ENCODE results near the gene ACR.

The ACR gene

DNA sequence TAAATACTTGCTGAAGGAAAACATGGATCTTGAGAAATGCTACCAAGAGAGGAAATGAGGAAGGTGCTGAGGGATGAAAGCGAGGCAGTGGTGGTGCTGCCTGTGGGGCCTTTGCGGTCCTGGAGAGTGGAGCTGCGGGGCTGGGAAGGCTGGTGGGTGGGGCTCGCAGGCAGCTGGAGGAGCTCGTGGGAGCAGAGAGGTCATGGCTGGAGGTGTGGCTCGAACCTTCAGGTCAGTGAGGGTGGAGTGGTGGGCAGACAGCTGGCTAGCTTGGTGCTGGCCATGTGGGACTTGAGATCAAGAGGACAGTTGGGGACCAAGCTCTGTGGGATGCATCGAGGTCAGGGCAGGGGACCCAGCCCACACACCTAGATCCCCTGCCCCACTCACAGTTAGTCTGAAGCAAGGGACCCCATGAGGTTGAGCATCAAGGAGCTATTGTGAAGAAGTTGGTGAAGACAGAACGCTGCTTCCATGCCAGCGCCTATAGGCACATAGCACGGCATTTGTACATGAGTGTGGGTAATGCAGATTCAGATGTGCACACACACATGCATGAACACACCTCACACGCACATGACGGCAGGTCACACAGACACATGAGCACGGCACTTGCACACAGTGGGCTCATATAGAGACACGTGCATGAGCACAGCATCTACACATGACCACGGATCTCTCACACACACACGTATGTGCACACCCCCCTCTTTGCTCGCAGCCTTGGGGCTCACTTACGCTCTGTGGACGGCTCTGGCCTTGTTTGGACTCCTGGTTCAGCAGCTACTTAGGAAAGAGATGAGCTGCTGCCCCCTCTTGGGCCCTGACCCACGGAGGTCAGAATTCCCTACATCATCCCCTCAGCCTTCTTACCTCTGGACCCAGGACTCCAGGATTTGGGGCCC is 34.9 kb upstream of the ACR start:
- DNase-seq, result no peak

DNA sequence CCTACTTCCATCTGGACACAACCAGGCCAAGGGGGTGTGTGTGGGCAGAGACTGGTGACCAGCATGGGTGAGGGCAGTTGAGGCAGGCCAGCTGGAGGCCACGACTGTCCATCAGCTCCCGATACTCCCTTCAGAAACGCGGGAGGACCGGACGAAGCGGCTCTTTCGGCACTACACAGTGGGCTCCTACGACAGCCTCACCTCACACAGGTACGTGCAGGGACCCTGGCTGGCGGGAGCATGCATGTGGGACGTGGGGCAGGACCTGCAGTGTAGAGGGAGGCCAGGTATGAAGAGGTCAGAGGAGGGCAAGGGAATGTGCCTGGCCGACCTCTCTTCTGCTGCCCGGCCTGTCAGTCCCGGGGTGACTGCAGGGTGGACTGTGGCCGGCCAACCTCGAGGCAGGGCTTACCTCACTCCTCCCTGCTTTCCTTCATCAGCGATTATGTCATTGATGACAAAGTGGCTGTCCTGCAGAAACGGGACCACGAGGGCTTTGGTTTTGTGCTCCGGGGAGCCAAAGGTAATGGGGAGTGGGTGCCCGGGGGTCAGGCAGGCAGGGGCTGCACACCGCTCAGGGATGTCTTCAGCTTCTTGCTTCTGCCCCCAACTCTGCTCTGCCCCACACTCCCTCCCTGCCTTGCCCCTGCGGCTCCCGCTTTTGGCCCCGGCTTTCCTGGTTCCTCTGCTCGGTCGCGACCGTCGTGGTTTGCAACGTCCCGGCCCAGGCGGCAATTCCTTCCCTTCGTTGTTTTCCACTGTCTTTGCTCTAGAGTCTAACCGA is 34.1 kb upstream of the ACR start:
- no peak for DNase-seq

DNA sequence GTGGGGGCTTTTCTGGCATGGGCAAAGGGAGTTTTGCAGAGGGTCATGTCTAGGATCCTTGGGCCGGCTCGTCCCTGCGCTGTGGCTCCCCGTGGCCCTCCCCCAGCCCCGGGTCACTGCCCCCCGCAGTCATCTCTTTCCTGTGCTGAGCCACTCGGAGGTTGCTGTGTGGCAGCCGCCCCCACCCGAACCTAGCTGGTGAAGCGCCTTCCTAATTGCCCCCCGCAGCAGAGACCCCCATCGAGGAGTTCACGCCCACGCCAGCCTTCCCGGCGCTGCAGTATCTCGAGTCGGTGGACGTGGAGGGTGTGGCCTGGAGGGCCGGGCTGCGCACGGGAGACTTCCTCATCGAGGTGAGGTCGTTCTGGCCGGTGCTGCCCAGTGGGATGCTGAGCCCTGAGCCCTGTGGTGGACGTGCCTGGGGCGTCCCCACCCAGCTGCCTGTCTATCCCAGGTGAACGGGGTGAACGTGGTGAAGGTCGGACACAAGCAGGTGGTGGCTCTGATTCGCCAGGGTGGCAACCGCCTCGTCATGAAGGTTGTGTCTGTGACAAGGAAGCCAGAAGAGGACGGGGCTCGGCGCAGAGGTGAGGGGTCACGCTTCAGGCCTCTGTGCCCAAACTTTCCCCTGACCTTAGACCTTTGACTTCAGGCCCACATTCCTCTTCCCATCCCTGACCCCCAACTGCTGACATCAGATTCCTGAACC is 33.3 kb upstream of the ACR start:
- DNase-seq, result no peak

DNA sequence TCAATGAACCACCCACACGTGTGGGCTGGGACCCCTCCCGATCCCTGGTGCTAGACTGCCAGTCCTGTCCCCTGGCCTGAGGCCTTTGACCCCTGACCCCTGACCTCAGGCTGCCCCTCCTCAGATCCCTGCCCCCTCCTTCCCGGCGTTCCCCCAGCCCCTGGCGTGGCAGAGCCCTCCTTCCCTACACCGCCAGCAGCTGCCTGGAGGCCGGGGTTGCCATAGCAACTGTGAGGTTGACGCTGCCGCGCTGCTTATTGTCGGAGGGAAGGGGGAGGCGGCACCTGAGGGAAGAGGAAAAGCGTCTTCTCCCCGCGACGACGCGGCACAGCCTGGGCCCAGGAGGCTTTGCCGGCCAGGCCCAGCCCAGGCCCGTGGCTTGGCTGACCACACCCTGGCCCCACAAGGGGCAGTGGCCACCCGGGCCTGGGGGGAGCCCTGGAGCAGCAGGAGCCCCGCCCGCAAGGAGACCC is 32.7 kb upstream of the ACR start:
- DNase-seq, result no peak

DNA sequence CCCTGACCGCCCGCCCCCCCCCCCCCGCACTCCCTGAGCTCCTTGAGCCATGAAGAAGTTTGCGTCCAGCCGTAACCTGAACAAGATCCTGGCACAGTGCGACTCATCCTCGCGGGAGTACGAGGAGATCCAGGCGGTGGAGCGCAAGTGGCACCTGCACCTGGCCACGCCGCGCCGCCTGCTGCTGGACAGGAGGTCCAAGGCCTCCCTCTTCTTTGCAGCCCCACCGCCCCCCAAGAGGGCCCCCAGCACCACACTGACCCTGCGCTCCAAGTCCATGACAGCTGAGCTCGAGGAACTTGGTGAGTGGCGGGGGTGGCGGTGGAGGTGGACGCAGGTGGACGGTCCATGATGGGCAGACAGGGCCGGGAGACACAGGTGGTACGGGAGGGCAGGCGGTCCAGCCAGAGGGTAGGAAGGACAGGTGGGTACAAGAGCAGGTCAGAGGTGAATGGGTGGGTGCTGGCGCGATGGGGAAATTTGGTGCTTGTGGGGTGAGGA is 32.1 kb upstream of the ACR start:
- DNase-seq, result no peak

DNA sequence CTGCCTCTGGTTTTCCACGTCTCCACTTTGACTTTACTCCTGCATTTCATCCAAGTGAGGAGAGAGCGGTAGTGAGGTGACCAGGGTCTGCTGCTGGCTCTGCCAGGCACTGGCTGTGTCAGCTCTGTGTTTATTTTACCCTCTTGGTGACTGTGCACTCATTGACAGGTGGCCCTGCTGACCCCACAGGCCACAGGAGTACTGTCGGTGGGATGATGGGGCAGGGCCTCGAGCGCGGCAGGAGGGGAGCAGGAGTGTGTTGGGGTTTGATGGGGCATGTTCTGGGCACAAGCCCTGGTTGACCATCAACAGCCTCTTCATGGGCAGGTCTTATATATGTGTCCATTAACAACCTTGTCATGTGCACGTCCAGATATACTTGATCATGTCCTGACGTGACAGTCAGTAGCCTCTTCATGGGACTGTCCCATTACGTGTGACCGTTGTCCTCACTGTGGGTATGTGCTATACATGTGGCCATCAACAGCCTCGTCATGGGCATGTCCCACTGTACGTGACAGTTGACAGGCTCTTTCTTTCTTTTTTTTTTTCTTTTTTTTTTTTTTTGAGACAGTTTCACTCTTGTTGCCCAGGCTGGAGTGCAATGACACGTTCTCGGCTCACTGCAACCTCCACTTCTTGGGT is 31.4 kb upstream of the ACR start:
- no peak for DNase-seq

DNA sequence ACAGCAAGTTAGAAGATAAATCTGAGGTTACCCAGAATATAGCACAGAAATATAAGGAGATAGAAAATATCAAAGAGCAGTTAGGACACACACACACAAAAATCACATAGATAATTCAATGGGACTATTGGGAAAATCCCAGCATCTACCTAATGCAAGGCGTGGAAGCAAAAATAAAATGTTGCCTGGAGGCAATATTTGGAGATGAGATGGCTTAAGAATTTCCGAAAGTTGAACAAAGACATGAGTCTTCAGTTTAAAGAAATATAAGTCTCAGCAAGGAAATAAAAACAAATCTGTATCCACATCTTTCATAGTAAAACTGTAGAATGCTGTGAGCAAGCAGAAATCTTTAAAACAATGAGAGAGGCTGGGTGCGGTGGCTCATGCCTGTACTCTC is 29.5 kb upstream of the ACR start:
- DNase-seq, result no peak

DNA sequence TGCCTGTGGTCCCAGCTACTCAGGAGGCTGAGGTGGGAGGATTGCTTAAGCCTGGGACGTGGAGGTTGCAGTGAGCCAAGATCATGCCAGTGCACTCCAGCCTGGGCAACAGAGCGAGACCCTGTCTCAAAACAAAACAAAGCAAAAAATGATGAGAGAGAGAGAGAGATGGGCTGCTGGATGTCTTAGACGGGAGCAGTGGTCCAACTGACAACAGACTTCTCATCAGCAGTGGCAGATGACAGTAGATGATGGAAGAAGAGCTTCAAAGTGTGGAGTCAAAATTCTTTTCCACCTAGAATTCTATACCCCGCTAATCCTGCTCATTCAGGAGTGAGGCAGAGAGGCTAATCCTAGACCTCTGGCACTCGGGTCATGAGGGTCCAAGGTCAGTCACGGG is 29.0 kb upstream of the ACR start:
- no peak for DNase-seq

DNA sequence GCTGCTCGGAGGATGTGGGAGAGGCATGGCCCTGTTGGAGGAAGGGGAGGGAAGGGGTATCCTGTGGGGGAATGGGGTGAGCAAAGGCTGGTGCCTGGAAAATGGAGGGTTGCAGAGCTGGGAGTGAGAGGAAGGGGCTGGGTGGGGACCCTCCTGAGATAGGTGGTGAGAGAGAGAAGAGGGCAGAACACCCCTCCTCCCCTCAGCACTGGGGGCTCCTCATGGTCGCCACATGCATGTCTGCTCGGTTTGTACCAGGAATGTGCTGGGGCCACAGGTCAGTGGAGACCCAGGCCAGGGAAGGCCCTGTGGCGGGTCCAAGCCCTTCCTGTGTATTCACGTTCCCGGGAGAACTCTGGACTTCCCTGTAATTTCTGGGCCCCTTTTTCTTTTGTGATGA is 27.8 kb upstream of the ACR start:
- DNase-seq, result no peak

DNA sequence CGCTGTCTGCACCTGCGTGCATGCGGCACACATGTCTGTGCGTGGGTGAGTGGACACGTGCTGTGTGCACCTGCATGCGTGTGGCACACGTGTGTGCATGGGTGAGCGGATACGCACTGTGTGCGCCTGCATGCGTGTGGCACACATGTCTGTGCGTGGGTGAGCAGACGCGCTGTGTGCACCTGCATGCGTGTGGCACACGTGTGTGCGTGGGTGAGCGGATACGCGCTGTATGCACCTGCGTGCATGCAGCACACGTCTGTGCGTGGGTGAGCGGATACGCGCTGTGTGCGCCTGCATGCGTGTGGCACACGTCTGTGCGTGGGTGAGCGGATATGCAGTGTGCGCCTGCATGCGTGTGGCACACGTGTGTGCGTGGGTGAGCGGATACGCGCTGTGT is 27.1 kb upstream of the ACR start:
- DNase-seq, result no peak

DNA sequence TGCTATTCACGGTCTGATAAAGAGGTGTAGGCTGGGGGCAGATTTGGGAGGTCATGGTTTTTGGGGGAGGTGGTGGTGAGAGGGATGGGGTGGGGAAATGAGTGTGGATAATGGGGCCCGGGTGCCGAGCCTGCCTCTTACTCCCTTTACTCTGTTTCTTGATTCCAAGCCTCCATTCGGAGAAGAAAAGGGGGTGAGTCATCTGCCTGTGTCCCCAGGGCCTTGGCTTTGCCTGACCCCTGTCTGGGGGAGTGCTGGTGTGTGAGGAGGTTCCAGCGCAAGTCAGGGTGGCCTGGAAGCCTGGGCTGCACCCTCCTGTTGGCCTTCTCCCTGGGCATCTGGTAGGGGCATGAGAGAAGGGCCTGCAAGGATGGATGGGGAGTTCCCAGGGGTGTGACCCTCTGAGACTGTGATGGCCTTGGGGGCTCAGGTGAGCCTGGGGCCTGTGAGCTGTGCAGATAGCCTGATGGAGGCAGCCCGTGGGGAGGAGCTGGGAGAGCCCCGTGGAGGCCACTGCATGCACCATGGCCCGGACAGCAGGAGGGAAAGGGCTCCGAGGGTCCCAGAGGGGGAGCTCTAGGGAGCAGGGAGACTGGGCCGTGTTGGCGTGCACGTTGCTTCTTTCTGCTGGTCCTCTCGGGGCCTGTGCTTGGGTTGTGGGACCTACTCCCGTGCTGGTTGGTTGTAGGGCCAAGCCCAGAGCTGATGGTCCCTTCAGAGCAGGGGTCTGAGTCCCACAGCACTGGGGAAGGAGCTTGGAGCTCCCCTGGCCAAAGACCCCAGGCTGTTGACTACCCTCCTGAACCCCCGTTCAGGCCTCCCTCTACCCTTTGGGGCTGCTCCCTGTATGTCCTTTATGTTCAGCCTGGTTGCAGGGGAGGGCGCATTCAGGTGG is 26.3 kb upstream of the ACR start:
- no peak for DNase-seq

DNA sequence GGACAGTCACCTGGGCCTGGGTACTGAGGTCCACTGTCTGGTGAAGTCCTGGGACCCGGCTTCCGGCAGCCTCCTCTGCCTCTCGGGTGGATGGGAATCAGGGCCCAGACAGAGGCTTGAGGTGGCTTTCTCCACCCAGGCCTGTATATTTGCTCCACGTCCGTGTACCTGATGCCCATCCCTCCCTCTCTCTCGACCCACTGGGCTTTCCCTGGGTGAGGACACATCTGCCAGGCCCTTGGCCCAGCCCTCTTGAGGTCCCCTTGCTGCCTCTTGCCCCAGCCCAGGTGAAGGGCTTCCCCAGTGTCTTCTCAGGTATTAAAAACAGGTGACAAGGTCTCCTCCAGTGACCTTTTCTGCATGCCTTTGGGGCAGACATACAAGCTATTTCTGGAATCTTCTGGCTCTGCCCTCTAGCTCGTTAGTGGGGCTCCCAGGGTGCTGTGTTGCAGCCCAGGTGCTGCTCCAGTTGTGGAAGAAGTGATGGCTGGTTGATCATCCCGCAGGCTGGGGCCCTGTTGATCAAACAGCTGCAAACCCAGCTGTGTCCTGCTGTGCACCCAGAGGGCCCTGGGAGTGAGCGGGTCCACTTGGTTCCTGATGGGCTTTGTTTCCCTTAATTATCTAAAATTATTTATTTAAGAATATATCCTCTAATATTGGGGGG is 25.5 kb upstream of the ACR start:
- no peak for DNase-seq

DNA sequence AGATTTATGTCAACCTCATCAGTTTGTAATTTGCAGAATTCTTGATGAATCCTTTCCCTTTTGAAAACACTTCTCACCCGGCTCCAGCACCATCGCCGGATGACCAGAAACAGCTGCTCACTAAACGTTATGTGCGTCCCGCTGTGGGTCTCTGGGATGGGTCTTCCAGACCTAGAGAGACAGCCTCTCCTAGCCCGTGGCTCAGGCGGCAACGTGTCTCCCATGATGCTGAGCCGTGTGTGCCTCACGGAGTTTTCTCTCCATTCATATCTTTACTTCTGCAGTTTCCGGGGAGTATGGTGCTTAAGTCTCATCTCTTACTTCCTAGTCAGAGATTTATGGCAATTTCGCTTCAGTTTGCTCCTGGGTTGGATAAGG is 25.0 kb upstream of the ACR start:
- DNase-seq, result no peak

DNA sequence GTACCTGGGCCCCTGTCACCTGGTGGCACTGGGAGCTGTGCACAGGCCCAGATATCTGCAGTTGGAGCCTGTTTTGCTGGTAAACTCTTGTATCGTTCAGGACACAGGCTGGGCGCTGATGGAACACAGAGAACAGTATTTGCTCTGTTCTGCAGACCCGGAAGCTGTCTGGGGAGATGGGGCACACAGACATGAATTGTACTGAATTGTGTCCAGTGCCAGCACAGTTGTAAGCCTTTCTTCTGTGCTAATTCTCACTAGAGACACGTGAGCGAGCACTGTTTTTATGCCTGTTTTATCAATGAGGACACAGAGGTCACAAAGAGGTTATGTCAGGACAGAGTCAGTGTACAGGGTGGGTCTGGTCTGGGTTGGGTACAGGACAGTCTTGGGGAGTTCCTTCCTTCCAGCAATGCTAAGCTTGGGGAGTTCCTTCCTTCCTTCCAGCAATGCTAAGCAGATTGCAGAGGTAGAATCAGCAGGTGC is 24.4 kb upstream of the ACR start:
- no peak for DNase-seq

DNA sequence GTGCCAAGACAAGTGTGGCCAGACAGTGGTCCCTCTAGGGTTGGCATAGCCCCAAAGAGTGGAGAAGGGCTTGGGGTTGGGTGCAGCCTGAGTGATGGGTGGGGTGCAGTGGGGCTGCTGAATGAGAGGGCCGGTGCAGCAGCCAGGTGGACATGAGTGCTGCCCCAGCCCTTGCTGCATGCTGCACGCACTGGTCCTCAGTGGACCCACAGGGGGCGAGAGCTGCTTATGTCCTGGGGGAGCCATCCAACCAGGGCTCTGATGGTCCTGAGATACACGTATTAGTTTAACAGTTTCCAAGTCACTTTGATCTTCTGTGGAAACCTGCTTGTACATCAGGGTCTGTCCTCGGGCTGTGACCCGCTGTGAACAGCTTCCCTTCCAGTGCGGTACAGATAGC is 23.9 kb upstream of the ACR start:
- no peak for DNase-seq

DNA sequence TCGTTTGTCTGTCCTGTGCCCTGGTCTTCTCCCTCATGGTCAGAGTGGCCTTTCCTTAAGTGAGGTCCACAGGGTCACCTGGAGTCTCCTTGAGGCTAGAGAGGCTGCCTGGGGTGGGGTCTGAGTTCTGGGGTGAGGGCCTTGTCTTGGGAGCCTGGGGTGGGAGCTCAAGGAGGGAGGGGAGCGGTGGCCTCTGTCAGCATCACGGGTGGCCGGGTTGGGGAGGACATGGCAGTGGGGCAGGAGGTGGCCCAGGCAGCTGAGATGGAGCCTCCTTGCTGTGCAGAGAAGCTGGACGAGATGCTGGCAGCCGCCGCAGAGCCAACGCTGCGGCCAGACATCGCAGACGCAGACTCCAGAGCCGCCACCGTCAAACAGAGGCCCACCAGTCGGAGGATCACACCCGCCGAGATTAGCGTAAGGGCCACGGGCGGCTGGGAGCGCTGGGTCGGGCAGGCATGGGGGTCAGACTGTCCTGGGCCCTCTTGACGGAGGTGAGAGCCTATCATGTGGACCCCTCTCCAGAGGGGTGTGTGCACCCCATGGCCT is 23.3 kb upstream of the ACR start:
- DNase-seq, result no peak

DNA sequence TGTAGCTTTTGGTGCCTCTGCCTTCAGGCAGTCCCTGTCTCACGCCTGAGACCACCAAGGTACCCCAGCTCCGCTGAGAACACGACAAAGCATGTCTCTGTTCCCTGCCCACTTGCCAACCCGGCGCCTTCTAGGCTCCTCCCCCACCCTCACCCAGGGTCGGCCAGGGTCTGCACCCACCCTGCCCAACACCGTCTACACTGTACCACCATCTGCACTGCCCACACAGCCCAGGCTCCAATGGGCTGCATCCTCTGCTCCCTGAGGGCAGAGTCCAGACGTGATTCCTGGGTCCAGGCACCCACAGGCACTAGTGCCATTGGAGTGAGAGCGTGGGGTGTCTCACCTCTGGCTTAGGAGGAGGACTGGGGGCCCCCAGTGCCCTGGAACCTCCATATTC is 22.8 kb upstream of the ACR start:
- no peak for DNase-seq

DNA sequence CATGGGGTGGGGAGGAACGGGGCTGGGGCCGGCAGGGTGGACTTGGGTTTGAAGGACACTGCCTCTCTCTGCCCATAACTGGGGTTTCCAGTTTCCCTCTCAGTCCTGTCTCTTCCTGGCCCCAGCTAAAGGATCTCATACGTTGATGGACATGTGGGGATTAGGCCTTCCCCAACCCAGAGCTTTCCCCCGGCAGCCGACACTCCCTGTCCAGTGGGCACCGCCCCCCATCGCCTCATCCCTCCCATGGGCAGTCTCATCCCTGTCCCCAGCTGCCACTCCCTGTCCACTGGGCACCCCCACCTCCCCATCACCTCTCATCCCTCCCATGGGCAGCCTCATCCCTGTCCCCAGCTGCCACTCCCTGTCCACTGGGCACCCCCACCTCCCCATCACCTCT is 22.2 kb upstream of the ACR start:
- no peak for DNase-seq

DNA sequence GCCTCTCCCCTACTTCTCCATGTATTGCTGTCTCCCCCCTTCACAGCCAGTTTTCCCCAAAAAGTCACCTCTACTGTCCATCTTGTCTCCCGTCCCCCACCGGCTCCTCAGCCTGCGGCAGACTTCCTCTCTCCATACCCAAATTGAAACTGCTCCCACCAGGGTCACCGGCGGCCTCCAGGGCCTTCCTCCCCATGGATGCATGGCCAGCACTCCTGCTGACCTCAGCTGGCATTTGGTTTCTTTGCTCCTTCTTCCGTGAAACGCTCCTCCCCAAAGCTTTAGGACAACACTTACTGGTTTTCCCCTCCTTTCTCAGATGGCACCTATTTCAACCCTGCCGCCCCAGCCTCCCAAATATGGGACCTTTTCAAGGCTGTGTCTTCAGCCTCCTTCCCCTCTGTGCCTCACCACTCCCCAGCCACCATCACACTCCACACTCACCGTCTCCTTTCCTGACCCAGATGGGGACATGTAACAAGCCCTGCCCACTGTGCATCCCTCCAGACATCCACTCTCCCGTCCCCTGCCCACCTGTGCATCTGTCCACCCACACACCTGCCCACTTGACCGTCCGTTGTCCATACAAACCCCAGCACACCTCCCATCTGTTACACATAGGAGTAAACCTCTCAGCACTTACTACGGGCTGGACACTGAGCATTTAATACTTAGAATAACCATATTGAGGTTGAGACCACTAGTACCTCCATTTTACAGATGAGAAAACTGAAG is 21.5 kb upstream of the ACR start:
- no peak for DNase-seq

Data from stimulated activated naive CD4-positive, alpha-beta T cell (primary cell).